ENCODE measurements around the gene CYP11A1.
"Not testable (repeated sequence)": the region's sequence is repeated elsewhere in the genome, so short reads cannot be mapped to it uniquely, and the experiment has no call there.

Gene CYP11A1

GRCh38 chr15:74396445-74397238, 29.2 kb upstream of the CYP11A1 start:
- no peak for FAIRE-seq
- DNase-seq (ENCODE audit: insufficient read length, low spot score), result peak; percentile 60

GRCh38 chr15:74396146-74396438, 28.6 kb upstream of the CYP11A1 start:
- FAIRE-seq (no peak), DNase-seq (ENCODE audit: insufficient read length, low spot score) (no peak)
- no peak for TF ChIP-seq POLR2A (IDR thresholded peaks at IDR 0.05; ENCODE audit: low read depth, low read length)

More at GRCh38 chr15:74396445-74397238, 29.2 kb upstream of the CYP11A1 start:
- no peak for TF ChIP-seq POLR2A (IDR thresholded peaks at IDR 0.05; ENCODE audit: low read depth, low read length)

GRCh38 chr15:74395319-74396145, 28.1 kb upstream of the CYP11A1 start:
- FAIRE-seq (no peak), DNase-seq (ENCODE audit: insufficient read length, low spot score) (no peak)
- no peak for TF ChIP-seq POLR2A (IDR thresholded peaks at IDR 0.05; ENCODE audit: low read depth, low read length)

GRCh38 chr15:74394090-74394846, 26.8 kb upstream of the CYP11A1 start:
- no peak for FAIRE-seq
- TF ChIP-seq POLR2A (IDR thresholded peaks at IDR 0.05; ENCODE audit: low read depth, low read length), result no peak

GRCh38 chr15:74393423-74393822, 26.0 kb upstream of the CYP11A1 start:
- no peak for TF ChIP-seq POLR2A (IDR thresholded peaks at IDR 0.05; ENCODE audit: low read depth, low read length)
- DNase-seq (ENCODE audit: insufficient read length, low spot score), result no peak
- no peak for FAIRE-seq

More at GRCh38 chr15:74394090-74394846, 26.8 kb upstream of the CYP11A1 start:
- DNase-seq (ENCODE audit: insufficient read length, low spot score), result no peak

GRCh38 chr15:74392902-74393301, 25.5 kb upstream of the CYP11A1 start:
- FAIRE-seq (no peak), DNase-seq (ENCODE audit: insufficient read length, low spot score) (no peak)
- no peak for TF ChIP-seq POLR2A (IDR thresholded peaks at IDR 0.05; ENCODE audit: low read depth, low read length)

- no peak for TF ChIP-seq POLR2A (IDR thresholded peaks at IDR 0.05; ENCODE audit: low read depth, low read length)
- FAIRE-seq (no peak), DNase-seq (ENCODE audit: insufficient read length, low spot score) (no peak)
These were observed 25.0 kb upstream of the CYP11A1 start for GRCh38 chr15:74392451-74392830.

GRCh38 chr15:74391582-74392450, 24.4 kb upstream of the CYP11A1 start:
- TF ChIP-seq POLR2A (IDR thresholded peaks at IDR 0.05; ENCODE audit: low read depth, low read length), result no peak
- DNase-seq (ENCODE audit: insufficient read length, low spot score) (no peak), FAIRE-seq (no peak)

GRCh38 chr15:74390647-74391288, 23.3 kb upstream of the CYP11A1 start:
- no peak for DNase-seq (ENCODE audit: insufficient read length, low spot score)
- no peak for FAIRE-seq
- no peak for TF ChIP-seq POLR2A (IDR thresholded peaks at IDR 0.05; ENCODE audit: low read depth, low read length)

- DNase-seq (ENCODE audit: insufficient read length, low spot score); FAIRE-seq: not testable (repeated sequence)
These were observed 22.7 kb upstream of the CYP11A1 start for GRCh38 chr15:74390049-74390646.

- TF ChIP-seq POLR2A (IDR thresholded peaks at IDR 0.05; ENCODE audit: low read depth, low read length), result no peak
- no peak for FAIRE-seq
- DNase-seq (ENCODE audit: insufficient read length, low spot score), result no peak
These were observed 22.0 kb upstream of the CYP11A1 start for GRCh38 chr15:74389241-74390048.
